Measurements from ENCODE around the gene POLK. TPM values are rescaled to one million over a fixed set of nuclear protein-coding genes. Genes with fewer than 3 reads are reported as not detected.

The POLK gene
- polyA plus RNA-seq, 1 of the 3 experiments (the other 2 are of a cell fraction) = 5.5 TPM

- CTCF ChIA-PET = no interaction called here
- no peaks in the 10 kb centered on the region for H3K4me1 ChIP-seq (ENCODE audit: control insufficient read depth in 1 of 2, insufficient read depth in 2 of 2, low read depth in 1 of 2, low read length in 1 of 2)
- no peaks in the 10 kb centered on the region for H3K9me2 ChIP-seq
- no peak overlapping the region for H2AFZ ChIP-seq (ENCODE audit: low read depth)
- no peaks in the 10 kb centered on the region for H4K20me1 ChIP-seq (ENCODE audit: insufficient read depth)
- no peak overlapping the region for H3K9ac ChIP-seq
- no peak overlapping the region for H3K27ac ChIP-seq (ENCODE audit: low read depth in 2 of 2, low read length in 1 of 2)
- no peaks in the 10 kb centered on the region for H3K27me3 ChIP-seq (ENCODE audit: insufficient read depth)
- no peak for TF ChIP-seq TCF12 (IDR thresholded peaks at IDR 0.05)
- H3K79me2 ChIP-seq (ENCODE audit: insufficient read depth) = peaks cover 26% of the 10 kb centered on the region
- H3K9me3 ChIP-seq = peaks cover 17% of the 10 kb centered on the region; the same call in 1 of the 2 replicates
- no peak overlapping the region for H3K4me2 ChIP-seq
- no peaks in the 10 kb centered on the region for H3F3A ChIP-seq (replicated peaks; ENCODE audit: insufficient read depth)
- POLR2A ChIA-PET = no interaction called here
- peaks cover 0 to 12% of the 10 kb centered on the region in 2 experiments for H3K36me3 ChIP-seq (replicated peaks in 1 of 2; ENCODE audit: control insufficient read depth in 1 of 2, insufficient read depth in 2 of 2, low read length in 1 of 2)
- WGBS (ENCODE audit: low lambda C conversion rate) = 95% methylated on average over 1 of the region's 1 CpG
- no peak for DNase-seq
- H3K4me3 ChIP-seq (ENCODE audit: low read depth in 2 of 2, low read length in 1 of 2) = no peak overlapping the region
These were observed 38.7 kb upstream of the POLK start for GRCh38 chr5:75472973-75473372.

DNA sequence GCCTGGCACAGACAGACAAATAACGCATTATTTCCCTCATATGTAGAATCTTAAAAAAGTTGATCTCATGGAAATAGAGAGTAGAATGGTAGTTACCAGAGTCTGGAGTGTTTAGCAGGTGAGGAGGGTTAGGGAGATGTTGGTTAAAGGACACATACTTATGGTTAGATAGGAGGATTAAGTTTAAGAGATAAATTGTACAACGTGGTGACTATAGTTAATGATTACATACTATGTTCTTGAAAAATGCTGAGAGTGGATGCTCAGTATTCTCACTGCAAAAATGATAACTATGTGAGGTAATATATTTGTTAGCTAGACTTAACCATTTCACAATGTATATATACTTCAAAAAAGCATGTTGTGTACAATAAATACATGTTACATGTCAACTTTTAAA lies 38.2 kb upstream of the POLK start:
- POLR2A ChIA-PET = no interaction called here
- no peak overlapping the region for H3K27ac ChIP-seq (ENCODE audit: low read depth in 2 of 2, low read length in 1 of 2)
- peaks cover 28% of the 10 kb centered on the region for H3K79me2 ChIP-seq (ENCODE audit: insufficient read depth)
- no peaks in the 10 kb centered on the region for H4K20me1 ChIP-seq (ENCODE audit: insufficient read depth)
- WGBS (ENCODE audit: low lambda C conversion rate) = 66% methylated on average over 2 of the region's 2 CpGs
- H3K4me1 ChIP-seq (ENCODE audit: control insufficient read depth in 1 of 2, insufficient read depth in 2 of 2, low read depth in 1 of 2, low read length in 1 of 2) = no peaks in the 10 kb centered on the region
- H2AFZ ChIP-seq (ENCODE audit: low read depth) = no peak overlapping the region
- CTCF ChIA-PET = no interaction called here
- H3K4me3 ChIP-seq (ENCODE audit: low read depth in 2 of 2, low read length in 1 of 2) = no peak overlapping the region
- H3K9me3 ChIP-seq = peaks cover 17% of the 10 kb centered on the region; the same call in 1 of the 2 replicates
- H3K36me3 ChIP-seq (replicated peaks in 1 of 2; ENCODE audit: control insufficient read depth in 1 of 2, insufficient read depth in 2 of 2, low read length in 1 of 2) = peaks cover 0 to 12% of the 10 kb centered on the region in 2 experiments
- no peak overlapping the region for H3K9ac ChIP-seq
- H3F3A ChIP-seq (replicated peaks; ENCODE audit: insufficient read depth) = no peaks in the 10 kb centered on the region
- H3K9me2 ChIP-seq = no peaks in the 10 kb centered on the region
- no peak overlapping the region for H3K4me2 ChIP-seq
- no peak for TF ChIP-seq TCF12 (IDR thresholded peaks at IDR 0.05)
- TF ChIP-seq, protein P1, sequence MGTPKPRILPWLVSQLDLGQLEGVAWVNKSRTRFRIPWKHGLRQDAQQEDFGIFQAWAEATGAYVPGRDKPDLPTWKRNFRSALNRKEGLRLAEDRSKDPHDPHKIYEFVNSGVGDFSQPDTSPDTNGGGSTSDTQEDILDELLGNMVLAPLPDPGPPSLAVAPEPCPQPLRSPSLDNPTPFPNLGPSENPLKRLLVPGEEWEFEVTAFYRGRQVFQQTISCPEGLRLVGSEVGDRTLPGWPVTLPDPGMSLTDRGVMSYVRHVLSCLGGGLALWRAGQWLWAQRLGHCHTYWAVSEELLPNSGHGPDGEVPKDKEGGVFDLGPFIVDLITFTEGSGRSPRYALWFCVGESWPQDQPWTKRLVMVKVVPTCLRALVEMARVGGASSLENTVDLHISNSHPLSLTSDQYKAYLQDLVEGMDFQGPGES (IDR thresholded peaks at IDR 0.05; ENCODE audit: low read depth, low read length) = no peak
- no peak for TF ChIP-seq SIN3A (IDR thresholded peaks at IDR 0.05; ENCODE audit: borderline replicate concordance, low read depth, low read length)
- TF ChIP-seq EP300 (IDR thresholded peaks at IDR 0.05; ENCODE audit: borderline replicate concordance in 1 of 2, low read depth in 1 of 2, low read length in 1 of 2) = no peak
- TF ChIP-seq, protein P2, sequence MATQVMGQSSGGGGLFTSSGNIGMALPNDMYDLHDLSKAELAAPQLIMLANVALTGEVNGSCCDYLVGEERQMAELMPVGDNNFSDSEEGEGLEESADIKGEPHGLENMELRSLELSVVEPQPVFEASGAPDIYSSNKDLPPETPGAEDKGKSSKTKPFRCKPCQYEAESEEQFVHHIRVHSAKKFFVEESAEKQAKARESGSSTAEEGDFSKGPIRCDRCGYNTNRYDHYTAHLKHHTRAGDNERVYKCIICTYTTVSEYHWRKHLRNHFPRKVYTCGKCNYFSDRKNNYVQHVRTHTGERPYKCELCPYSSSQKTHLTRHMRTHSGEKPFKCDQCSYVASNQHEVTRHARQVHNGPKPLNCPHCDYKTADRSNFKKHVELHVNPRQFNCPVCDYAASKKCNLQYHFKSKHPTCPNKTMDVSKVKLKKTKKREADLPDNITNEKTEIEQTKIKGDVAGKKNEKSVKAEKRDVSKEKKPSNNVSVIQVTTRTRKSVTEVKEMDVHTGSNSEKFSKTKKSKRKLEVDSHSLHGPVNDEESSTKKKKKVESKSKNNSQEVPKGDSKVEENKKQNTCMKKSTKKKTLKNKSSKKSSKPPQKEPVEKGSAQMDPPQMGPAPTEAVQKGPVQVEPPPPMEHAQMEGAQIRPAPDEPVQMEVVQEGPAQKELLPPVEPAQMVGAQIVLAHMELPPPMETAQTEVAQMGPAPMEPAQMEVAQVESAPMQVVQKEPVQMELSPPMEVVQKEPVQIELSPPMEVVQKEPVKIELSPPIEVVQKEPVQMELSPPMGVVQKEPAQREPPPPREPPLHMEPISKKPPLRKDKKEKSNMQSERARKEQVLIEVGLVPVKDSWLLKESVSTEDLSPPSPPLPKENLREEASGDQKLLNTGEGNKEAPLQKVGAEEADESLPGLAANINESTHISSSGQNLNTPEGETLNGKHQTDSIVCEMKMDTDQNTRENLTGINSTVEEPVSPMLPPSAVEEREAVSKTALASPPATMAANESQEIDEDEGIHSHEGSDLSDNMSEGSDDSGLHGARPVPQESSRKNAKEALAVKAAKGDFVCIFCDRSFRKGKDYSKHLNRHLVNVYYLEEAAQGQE (IDR thresholded peaks at IDR 0.05; ENCODE audit: low read depth, low read length) = no peak
- no peak for TF ChIP-seq USF1 (IDR thresholded peaks at IDR 0.05; ENCODE audit: borderline replicate concordance, low read depth)
- TF ChIP-seq EZH2phosphoT487 (IDR thresholded peaks at IDR 0.05; ENCODE audit: borderline replicate concordance, low read depth) = no peak
- no peak for TF ChIP-seq TEAD4 (IDR thresholded peaks at IDR 0.05; ENCODE audit: borderline replicate concordance, insufficient read depth)
- TF ChIP-seq, protein P3, sequence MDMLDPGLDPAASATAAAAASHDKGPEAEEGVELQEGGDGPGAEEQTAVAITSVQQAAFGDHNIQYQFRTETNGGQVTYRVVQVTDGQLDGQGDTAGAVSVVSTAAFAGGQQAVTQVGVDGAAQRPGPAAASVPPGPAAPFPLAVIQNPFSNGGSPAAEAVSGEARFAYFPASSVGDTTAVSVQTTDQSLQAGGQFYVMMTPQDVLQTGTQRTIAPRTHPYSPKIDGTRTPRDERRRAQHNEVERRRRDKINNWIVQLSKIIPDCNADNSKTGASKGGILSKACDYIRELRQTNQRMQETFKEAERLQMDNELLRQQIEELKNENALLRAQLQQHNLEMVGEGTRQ (IDR thresholded peaks at IDR 0.05; ENCODE audit: borderline replicate concordance, low read depth, low read length) = no peak
- H3K27me3 ChIP-seq (ENCODE audit: insufficient read depth) = no peaks in the 10 kb centered on the region
- no peak for DNase-seq
